GM12878 (cell line): Measurements from ENCODE around the gene BMF. TPM values are rescaled to one million over a fixed set of nuclear protein-coding genes. Genes with fewer than 3 reads are reported as not detected.

Experiments
- ATAC-seq: fragments of 200-7000 bp; cut with Tn5 transposase; 3 replicates; pipeline ENCODE4 v1.9.1; 2020; ENCODE audit warnings: mild to moderate bottlenecking, moderate library complexity
- BruUV-seq: library from RNA; stranded (reverse); fragments of 400-500 nt; replicated peaks from 2 replicates; lab custom pipeline; 2021; lab: Mats Ljungman, UMichigan
- CTCF ChIA-PET: fragments of 300-600 bp; sonication (Branson Sonifier 250); formaldehyde crosslinking; extraction: SDS; loops from one replicate; lab custom pipeline; 2021; ENCODE audit warnings: inconsistent platforms; lab: Yijun Ruan, JAX
- POLR2A ChIA-PET: fragments of 350-600 bp; formaldehyde crosslinking; extraction: SDS; loops from one replicate; lab custom pipeline; 2021; ENCODE audit warnings: inconsistent platforms; lab: Charles Lee
- RAD21 ChIA-PET: fragments of 300-600 bp; sonication (Branson Sonifier 250); formaldehyde crosslinking; loops from one replicate; lab custom pipeline; 2023; ENCODE audit warnings: antibody characterized with exemption; ENCODE audit not compliant: unreplicated experiment; lab: Charles Lee
- SMC1A ChIA-PET: fragments of 300-600 bp; sonication (Branson Sonifier 250); formaldehyde crosslinking; loops from one replicate; lab custom pipeline; 2023; ENCODE audit not compliant: unreplicated experiment, uncharacterized antibody; lab: Charles Lee
- DNase-seq: peaks from one replicate; pipeline ENCODE4 v3.0.0-alpha.2; 2011; ENCODE audit warnings: low read depth, low spot score
- FAIRE-seq: peaks from 3 replicates; lab custom pipeline; 2011; peaks lifted over from hg19 to GRCh38; lab: Jason Lieb, UNC
- H2AFZ ChIP-seq: 2 replicates; pipeline ENCODE4 v1.6.0; 2011; ENCODE audit warnings: low read depth, low read length, control low read depth; ENCODE audit not compliant: control insufficient read depth
- H3K27ac ChIP-seq: 2 replicates; pipeline ENCODE4 v1.5.1; 2011; ENCODE audit warnings: control low read depth; ENCODE audit not compliant: control insufficient read depth, insufficient read depth
- H3K27me3 ChIP-seq, 2 experiments: replicated peaks in 1 of 2; 2 replicates each; pipeline versions ENCODE4 v1.6.0 to v1.6.1; 2011; ENCODE audit warnings: low read length in 1 of 2; ENCODE audit not compliant: control insufficient read depth in 2 of 2, insufficient read depth in 2 of 2
- H3K36me3 ChIP-seq, 2 experiments: 2 replicates each; pipeline ENCODE4 v1.5.1; 2011; ENCODE audit warnings: low read length in 1 of 2; ENCODE audit not compliant: control insufficient read depth in 2 of 2, insufficient read depth in 2 of 2
- H3K4me1 ChIP-seq: 2 replicates; pipeline ENCODE4 v1.6.1; 2011; ENCODE audit warnings: mild to moderate bottlenecking, low read length, moderate library complexity, mixed read lengths; ENCODE audit not compliant: control insufficient read depth, insufficient read depth
- H3K4me2 ChIP-seq: 2 replicates; pipeline ENCODE4 v1.6.0; 2011; ENCODE audit warnings: control low read depth; ENCODE audit not compliant: control insufficient read depth, insufficient read depth
- H3K4me3 ChIP-seq: fragments of 200-600 bp; sonication (generic); 2 replicates; pipeline ENCODE4 v1.5.1; 2016
- H3K79me2 ChIP-seq: 2 replicates; pipeline ENCODE4 v1.6.0; 2011; ENCODE audit warnings: low read length; ENCODE audit not compliant: control insufficient read depth, insufficient read depth
- H3K9ac ChIP-seq: 2 replicates; pipeline ENCODE4 v1.8.0; 2011; ENCODE audit warnings: low read length, control low read depth, mixed read lengths; ENCODE audit not compliant: control insufficient read depth, insufficient read depth
- H3K9me3 ChIP-seq: replicated peaks from 3 replicates; pipeline ENCODE4 v1.5.1; 2011; ENCODE audit warnings: mild to moderate bottlenecking, low read length; ENCODE audit not compliant: control insufficient read depth, insufficient read depth
- H4K20me1 ChIP-seq: 2 replicates; pipeline ENCODE4 v1.6.0; 2011; ENCODE audit not compliant: control insufficient read depth, insufficient read depth
- BRCA1 ChIP-seq: IDR thresholded peaks from 2 replicates; pipeline ENCODE4 v1.6.1; 2011; ENCODE audit warnings: low read depth, low read length, improper control_type of control experiment
- CBX3 ChIP-seq: fragments of 200-600 bp; sonication (generic); IDR thresholded peaks from 2 replicates; pipeline ENCODE4 v1.6.1; 2016; ENCODE audit warnings: low read depth, borderline replicate concordance
- EZH2 ChIP-seq: IDR thresholded peaks from 2 replicates; pipeline ENCODE4 v1.6.1; 2012; ENCODE audit warnings: low read depth, mild to moderate bottlenecking, control low read depth, inconsistent platforms, low read length, borderline replicate concordance; ENCODE audit not compliant: control insufficient read depth
- NFXL1 ChIP-seq: fragments of 450-650 bp; IDR thresholded peaks from 2 replicates; pipeline ENCODE4 v1.6.1; 2017; ENCODE audit warnings: antibody characterized with exemption, mild to moderate bottlenecking, borderline replicate concordance
- NFYB ChIP-seq: IDR thresholded peaks from 2 replicates; pipeline ENCODE4 v1.6.1; 2011; ENCODE audit warnings: low read depth, mild to moderate bottlenecking, low read length, improper control_type of control experiment, moderate library complexity; ENCODE audit not compliant: insufficient read depth
- PML ChIP-seq: IDR thresholded peaks from 2 replicates; pipeline ENCODE4 v1.6.1; 2012; ENCODE audit warnings: low read length, inconsistent platforms
- TARDBP ChIP-seq: IDR thresholded peaks from 2 replicates; pipeline ENCODE4 v1.6.1; 2016; ENCODE audit warnings: borderline replicate concordance
- WRNIP1 ChIP-seq: IDR thresholded peaks from 2 replicates; pipeline ENCODE4 v1.6.1; 2011; ENCODE audit warnings: low read depth, low read length, improper control_type of control experiment, borderline replicate concordance
- ZNF24 ChIP-seq: fragments of 450-650 bp; IDR thresholded peaks from 2 replicates; pipeline ENCODE4 v1.6.1; 2017; ENCODE audit warnings: antibody characterized with exemption, mild to moderate bottlenecking
- WGBS: methylation state at CpG from one replicate; pipeline ENCODE4 v1.1.6; 2016; ENCODE audit warnings: low lambda C conversion rate; ENCODE audit not compliant: insufficient replicate concordance, insufficient coverage; ENCODE audit errors: missing lambda C conversion rate; 5-methylcytosine and 5-hydroxymethylcytosine counted together
- in situ Hi-C: fragments of 300-500 bp; cut with MboI; formaldehyde crosslinking; loops from 9 replicates; pipeline ENCODE4 v1.14.3; 2018; ENCODE audit warnings: mixed read lengths
- intact Hi-C: fragments of 100-400 bp; cut with micrococcal nuclease; formaldehyde crosslinking; loops from one replicate; pipeline ENCODE4 v1.14.2; 2022; ENCODE audit not compliant: unreplicated experiment
- polyA plus RNA-seq, 11 experiments: library from polyadenylated mRNA; depleted of rRNA in 4 of 11; unstranded in 6 of 11; stranded (reverse) in 5 of 11; fragments of >200 nt; fragmentation: Nextera tagmentation in 4 of 11; fragmentation: Illumina TruSeq in 1 of 11; extraction: Ambion mirVana in 4 of 11; extraction: Trizol in 1 of 11; gene quantifications; 1 replicate in 1 of 11; 2 replicates in 10 of 11; pipeline versions ENCODE4 v1.2.1 to v1.2.3, GENCODE V29; 2011 to 2016; ENCODE audit warnings: inconsistent platforms in 2 of 11, missing spikeins in 2 of 11, low read depth in 1 of 11
- total RNA-seq, 4 experiments: library from RNA; depleted of rRNA in 3 of 4; stranded (reverse); fragments of >200 nt in 3 of 4; fragmentation: Illumina TruSeq in 1 of 4; extraction: Trizol in 1 of 4; gene quantifications; 2 replicates each; pipeline versions ENCODE4 v1.2.1 to v1.2.3, GENCODE V29; 2013 to 2021
- TF ChIP-seq, protein P1 (sequence below): fragments of 450-650 bp; IDR thresholded peaks from 2 replicates; pipeline ENCODE4 v1.6.1; 2017; ENCODE audit warnings: mild to moderate bottlenecking, moderate library complexity
- TF ChIP-seq, protein P2 (sequence below): IDR thresholded peaks from 2 replicates; pipeline ENCODE4 v1.6.1; 2012; ENCODE audit warnings: improper control_type of control experiment, low read depth, low read length; ENCODE audit not compliant: insufficient replicate concordance

BMF gene
- total and polyA plus RNA-seq, 10 of the 15 experiments (the other 5 are each of a cell fraction or from before 2014, with no cell fraction given), result 0.82 to 34.9 (median 16.9) TPM

DNA sequence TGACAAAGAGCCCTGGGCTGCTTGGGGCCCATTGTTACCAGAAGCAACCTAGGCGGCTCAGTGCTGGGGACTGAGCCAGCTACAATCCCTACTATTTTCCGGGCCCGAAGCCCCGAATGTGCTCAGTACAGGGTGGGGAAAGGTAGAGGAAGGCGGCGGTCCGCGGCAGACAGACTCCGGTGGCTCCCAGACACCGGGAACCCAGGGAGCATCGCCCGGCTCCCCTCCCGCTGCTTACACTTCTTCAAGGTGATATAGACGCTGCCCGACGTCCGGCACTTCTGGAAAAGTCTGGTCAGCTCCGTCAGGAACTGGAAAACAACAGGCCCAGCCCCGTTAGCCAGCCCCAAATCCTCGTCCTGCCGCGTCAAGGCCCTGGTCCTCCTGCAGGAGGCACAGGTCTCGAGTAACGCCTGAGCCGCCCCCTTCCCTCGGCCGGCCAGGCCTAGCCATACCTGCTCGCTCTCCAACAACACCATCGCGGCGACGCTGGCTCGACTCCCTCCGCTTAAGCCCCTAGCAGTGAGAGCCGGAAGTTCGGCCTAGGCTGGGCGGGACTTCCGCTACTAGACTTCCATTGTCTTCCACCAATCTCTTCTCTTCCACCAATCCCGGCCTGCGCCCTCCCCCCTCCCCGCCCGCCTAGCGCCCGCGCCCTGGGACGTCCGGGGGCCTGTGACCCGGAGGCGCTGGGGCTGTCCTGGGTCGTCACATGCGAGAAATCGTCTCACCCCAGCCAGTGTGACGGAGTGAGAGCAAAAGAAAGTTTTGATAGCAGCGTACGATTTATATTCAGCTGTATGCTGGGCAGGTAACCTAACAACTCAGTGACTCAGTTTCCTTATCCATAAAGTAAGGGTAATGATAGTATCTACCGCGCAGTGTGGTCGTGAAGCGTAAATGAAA, 69.8 kb downstream of the BMF start, which contains the start of gene SRP14:
TSS of gene SRP14 (minus strand) at position 544 of the 906 bp plus-strand sequence. CDS start at position 479, 65 bp downstream.
- Histone ChIP-seq H3K79me2 (peaks cover 35% of the 10 kb centered on the region), H3K27ac (peak within 1 kb of the TSS; percentile 79), H3K4me2 (peak within 1 kb of the TSS; percentile 98), H2AFZ (peak within 1 kb of the TSS; percentile 76), H3K4me1 (peaks cover 9% of the 10 kb centered on the region), H3K36me3 (peaks cover 0 to 18% of the 10 kb centered on the region in 2 experiments; a peak in 2 of 4 replicates), H3K4me3 (peak within 1 kb of the TSS; percentile 89), H3K27me3 (no peaks in the 10 kb centered on the region), H4K20me1 (no peaks in the 10 kb centered on the region), H3K9ac (peak within 1 kb of the TSS; percentile 92), H3K9me3 (no peaks in the 10 kb centered on the region)
- POLR2A ChIA-PET, result interaction anchor here (0.5 to 4.0 kb wide), 10 partner anchors 10 to 256 kb away, joined by 3 to 25 read pairs (median 6); partner anchors contain the start of genes BMF and FSIP1
- ATAC-seq, result peak; percentile 95
- SMC1A ChIA-PET, result interaction anchor here (0.8 to 23.0 kb wide), 13 partner anchors 64 to 284 kb away, joined by 3 to 1082 read pairs (median 5); partner anchors contain the start of genes BMF and EIF2AK4
- BruUV-seq, result no TSS peak
- peak; percentile 75 for DNase-seq
- CTCF ChIA-PET, result interaction anchor here (0.8 to 11.8 kb wide), 18 partner anchors 9 to 337 kb away, joined by 3 to 776 read pairs (median 8); partner anchors contain the start of genes BMF and PLCB2
- in situ Hi-C loops, result no loop called here
- RAD21 ChIA-PET, result interaction anchor here (0.6 to 5.0 kb wide), 8 partner anchors 9 to 1973 kb away, joined by 3 to 76 read pairs (median 4); partner anchors contain the start of gene BMF
- WGBS, result 2% methylated on average over 51 of the region's 59 CpGs
- peak; percentile 92 for FAIRE-seq
- intact Hi-C loops, result no loop called here
- TF ChIP-seq BRCA1 (no peak), WRNIP1 (no peak), ZNF24 (no peak), NFXL1 (no peak), CBX3 (no peak), EZH2 (no peak), TARDBP (no peak), PML (no peak), NFYB (peak; percentile 73; the same call in 1 of the 2 replicates)
- TF ChIP-seq, protein P1, sequence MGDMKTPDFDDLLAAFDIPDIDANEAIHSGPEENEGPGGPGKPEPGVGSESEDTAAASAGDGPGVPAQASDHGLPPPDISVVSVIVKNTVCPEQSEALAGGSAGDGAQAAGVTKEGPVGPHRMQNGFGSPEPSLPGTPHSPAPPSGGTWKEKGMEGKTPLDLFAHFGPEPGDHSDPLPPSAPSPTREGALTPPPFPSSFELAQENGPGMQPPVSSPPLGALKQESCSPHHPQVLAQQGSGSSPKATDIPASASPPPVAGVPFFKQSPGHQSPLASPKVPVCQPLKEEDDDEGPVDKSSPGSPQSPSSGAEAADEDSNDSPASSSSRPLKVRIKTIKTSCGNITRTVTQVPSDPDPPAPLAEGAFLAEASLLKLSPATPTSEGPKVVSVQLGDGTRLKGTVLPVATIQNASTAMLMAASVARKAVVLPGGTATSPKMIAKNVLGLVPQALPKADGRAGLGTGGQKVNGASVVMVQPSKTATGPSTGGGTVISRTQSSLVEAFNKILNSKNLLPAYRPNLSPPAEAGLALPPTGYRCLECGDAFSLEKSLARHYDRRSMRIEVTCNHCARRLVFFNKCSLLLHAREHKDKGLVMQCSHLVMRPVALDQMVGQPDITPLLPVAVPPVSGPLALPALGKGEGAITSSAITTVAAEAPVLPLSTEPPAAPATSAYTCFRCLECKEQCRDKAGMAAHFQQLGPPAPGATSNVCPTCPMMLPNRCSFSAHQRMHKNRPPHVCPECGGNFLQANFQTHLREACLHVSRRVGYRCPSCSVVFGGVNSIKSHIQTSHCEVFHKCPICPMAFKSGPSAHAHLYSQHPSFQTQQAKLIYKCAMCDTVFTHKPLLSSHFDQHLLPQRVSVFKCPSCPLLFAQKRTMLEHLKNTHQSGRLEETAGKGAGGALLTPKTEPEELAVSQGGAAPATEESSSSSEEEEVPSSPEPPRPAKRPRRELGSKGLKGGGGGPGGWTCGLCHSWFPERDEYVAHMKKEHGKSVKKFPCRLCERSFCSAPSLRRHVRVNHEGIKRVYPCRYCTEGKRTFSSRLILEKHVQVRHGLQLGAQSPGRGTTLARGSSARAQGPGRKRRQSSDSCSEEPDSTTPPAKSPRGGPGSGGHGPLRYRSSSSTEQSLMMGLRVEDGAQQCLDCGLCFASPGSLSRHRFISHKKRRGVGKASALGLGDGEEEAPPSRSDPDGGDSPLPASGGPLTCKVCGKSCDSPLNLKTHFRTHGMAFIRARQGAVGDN, result peak; percentile 66
- TF ChIP-seq, protein P2, sequence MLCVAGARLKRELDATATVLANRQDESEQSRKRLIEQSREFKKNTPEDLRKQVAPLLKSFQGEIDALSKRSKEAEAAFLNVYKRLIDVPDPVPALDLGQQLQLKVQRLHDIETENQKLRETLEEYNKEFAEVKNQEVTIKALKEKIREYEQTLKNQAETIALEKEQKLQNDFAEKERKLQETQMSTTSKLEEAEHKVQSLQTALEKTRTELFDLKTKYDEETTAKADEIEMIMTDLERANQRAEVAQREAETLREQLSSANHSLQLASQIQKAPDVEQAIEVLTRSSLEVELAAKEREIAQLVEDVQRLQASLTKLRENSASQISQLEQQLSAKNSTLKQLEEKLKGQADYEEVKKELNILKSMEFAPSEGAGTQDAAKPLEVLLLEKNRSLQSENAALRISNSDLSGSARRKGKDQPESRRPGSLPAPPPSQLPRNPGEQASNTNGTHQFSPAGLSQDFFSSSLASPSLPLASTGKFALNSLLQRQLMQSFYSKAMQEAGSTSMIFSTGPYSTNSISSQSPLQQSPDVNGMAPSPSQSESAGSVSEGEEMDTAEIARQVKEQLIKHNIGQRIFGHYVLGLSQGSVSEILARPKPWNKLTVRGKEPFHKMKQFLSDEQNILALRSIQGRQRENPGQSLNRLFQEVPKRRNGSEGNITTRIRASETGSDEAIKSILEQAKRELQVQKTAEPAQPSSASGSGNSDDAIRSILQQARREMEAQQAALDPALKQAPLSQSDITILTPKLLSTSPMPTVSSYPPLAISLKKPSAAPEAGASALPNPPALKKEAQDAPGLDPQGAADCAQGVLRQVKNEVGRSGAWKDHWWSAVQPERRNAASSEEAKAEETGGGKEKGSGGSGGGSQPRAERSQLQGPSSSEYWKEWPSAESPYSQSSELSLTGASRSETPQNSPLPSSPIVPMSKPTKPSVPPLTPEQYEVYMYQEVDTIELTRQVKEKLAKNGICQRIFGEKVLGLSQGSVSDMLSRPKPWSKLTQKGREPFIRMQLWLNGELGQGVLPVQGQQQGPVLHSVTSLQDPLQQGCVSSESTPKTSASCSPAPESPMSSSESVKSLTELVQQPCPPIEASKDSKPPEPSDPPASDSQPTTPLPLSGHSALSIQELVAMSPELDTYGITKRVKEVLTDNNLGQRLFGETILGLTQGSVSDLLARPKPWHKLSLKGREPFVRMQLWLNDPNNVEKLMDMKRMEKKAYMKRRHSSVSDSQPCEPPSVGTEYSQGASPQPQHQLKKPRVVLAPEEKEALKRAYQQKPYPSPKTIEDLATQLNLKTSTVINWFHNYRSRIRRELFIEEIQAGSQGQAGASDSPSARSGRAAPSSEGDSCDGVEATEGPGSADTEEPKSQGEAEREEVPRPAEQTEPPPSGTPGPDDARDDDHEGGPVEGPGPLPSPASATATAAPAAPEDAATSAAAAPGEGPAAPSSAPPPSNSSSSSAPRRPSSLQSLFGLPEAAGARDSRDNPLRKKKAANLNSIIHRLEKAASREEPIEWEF, result no peak
